Mucosa of descending colon (tissue), 3 donors: ENCODE results near the gene MAP1B. TPM values are rescaled to one million over a fixed set of nuclear protein-coding genes. Genes with fewer than 3 reads are reported as not detected.

Experiments
- ATAC-seq: fragments of 200-7000 bp; cut with Tn5 transposase; one replicate; pipeline ENCODE4 v1.9.1; 2020; ENCODE audit warnings: mild to moderate bottlenecking, moderate library complexity
- DNase-seq, 3 donors: peaks; one replicate each; pipeline ENCODE4 v3.0.0-alpha.2; 2020
- H3K36me3 ChIP-seq: fragments of 200-600 bp; one replicate; pipeline ENCODE4 v1.8.0; 2021; ENCODE audit warnings: low read depth, mild to moderate bottlenecking
- H3K4me1 ChIP-seq: fragments of 200-600 bp; one replicate; pipeline ENCODE4 v1.8.0; 2021; ENCODE audit warnings: low read depth, mild to moderate bottlenecking
- H3K4me3 ChIP-seq: fragments of 200-600 bp; one replicate; pipeline ENCODE4 v1.8.0; 2021; ENCODE audit warnings: mild to moderate bottlenecking
- H3K9me3 ChIP-seq: fragments of 200-600 bp; one replicate; pipeline ENCODE4 v1.8.0; 2021; ENCODE audit warnings: mild to moderate bottlenecking
- intact Hi-C, 2 donors: fragments of 100-400 bp; cut with DNase I in 1 of 2; cut with micrococcal nuclease in 1 of 2; formaldehyde crosslinking; loops; one replicate each; pipeline versions ENCODE4 v1.11.0 to v1.11.1; 2022; cut with DNase I, micrococcal nuclease
- total RNA-seq, 3 donors: library from RNA; stranded (reverse); fragmentation: NEBNext Ultra II Directional in 2 of 3; extraction: Animal tissue kit (Norgen Biotek cat#: 25700) in 2 of 3; gene quantifications; one replicate each; pipeline versions ENCODE4 v1.2.1 to v1.2.4, GENCODE V29; 2021 to 2023
- TF ChIP-seq, protein P1 (sequence below): fragments of 200-600 bp; IDR thresholded peaks from one replicate; pipeline ENCODE4 v1.8.0; 2022; ENCODE audit warnings: antibody characterized with exemption, mild to moderate bottlenecking
- donor health status: DM: no; HTN: no; CAD: no; lungs with moderate emphysema.
- donor health status: DM: no; HTN: no; CAD: no.
- donor health status: DM: no; HTN: yes; CAD: no.

MAP1B gene
- total RNA-seq, 3 donors from 2014 or later: 6.5 to 72.3 (median 20.9) TPM

DNA sequence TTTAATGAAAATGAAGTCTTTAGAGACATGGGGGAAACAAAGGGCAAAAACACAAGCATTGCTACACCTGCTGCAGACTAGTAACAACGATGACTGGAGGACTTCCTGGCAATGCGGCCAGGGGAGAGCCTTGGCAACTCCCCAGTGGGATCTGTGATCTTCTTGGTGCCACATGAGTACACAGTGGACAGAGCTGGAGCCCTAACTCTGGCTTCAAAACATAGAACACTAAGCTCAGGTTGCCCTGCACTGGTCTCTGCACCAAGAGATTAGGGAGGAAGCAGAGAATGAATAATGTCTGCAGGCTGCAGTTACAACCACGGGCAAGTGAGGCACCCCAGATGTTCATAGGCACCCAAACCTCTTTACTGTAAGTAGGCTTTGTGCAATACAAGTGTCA lies 121.7 kb downstream of the MAP1B start:
- Histone ChIP-seq H3K9me3 (no peaks in the 10 kb centered on the region), H3K4me1 (no peaks in the 10 kb centered on the region), H3K36me3 (no peaks in the 10 kb centered on the region), H3K4me3 (no peak overlapping the region)
- intact Hi-C loops: no loop called here
- DNase-seq: no peak
- TF ChIP-seq, protein P1, sequence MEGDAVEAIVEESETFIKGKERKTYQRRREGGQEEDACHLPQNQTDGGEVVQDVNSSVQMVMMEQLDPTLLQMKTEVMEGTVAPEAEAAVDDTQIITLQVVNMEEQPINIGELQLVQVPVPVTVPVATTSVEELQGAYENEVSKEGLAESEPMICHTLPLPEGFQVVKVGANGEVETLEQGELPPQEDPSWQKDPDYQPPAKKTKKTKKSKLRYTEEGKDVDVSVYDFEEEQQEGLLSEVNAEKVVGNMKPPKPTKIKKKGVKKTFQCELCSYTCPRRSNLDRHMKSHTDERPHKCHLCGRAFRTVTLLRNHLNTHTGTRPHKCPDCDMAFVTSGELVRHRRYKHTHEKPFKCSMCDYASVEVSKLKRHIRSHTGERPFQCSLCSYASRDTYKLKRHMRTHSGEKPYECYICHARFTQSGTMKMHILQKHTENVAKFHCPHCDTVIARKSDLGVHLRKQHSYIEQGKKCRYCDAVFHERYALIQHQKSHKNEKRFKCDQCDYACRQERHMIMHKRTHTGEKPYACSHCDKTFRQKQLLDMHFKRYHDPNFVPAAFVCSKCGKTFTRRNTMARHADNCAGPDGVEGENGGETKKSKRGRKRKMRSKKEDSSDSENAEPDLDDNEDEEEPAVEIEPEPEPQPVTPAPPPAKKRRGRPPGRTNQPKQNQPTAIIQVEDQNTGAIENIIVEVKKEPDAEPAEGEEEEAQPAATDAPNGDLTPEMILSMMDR: no peak
- ATAC-seq: no peak

DNA sequence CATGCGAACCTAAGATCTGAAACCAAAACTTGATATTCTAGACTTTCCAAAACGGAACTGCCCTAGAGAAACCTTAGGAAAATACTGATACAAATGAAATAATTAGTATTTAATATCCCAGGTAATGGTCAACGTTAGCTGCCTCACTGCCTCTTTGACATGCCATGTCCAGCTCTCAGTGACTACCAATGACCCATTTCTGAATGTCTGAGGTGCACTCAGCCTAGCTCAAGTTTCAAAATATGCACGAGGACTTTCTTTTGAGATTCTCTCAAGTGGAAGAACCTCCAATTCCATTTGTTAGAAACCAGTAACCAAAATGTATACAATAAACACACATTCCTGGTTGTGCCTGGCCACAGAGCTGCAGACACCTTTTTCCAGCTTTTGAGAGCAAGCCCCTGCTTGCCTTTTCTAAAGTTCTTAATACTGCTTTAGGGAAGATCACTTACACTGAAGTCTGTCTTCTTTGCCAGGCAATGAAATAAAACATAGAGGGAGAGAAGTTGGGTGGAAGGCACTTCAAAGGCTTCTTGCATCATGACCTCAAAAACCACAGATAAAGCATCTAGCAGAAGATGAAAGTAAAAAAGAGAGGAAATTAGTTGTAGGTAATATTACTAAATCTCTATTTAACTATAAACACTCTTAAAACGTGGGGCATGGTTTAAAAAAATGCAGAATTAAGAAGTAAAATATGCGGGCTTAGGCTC lies 124.9 kb downstream of the MAP1B start:
- no peak for DNase-seq
- H3K9me3 ChIP-seq: no peaks in the 10 kb centered on the region
- H3K36me3 ChIP-seq: no peaks in the 10 kb centered on the region
- no peak for ATAC-seq
- intact Hi-C loops: no loop called here
- TF ChIP-seq, protein P1: no peak
- no peak overlapping the region for H3K4me3 ChIP-seq
- no peaks in the 10 kb centered on the region for H3K4me1 ChIP-seq

DNA sequence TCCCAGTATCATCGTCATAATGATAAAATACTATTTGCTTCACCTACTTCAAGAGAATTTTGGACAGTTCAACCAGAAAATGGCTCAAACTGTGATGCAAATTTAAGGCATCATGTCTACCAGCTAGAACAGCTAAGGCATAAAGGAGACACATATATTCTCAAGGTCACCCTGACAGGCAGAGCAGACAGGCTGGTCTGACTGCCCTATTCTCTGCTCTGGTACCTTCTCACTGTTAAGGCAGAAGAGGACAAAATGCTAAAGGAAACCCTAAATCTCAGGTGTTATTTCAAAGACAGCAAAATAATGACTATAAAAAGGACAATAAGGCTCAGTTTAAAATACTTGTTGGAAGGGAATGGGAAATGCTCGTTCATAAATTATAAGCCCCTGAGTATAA lies 125.6 kb downstream of the MAP1B start:
- H3K4me3 ChIP-seq: no peak overlapping the region
- H3K9me3 ChIP-seq: no peaks in the 10 kb centered on the region
- no peaks in the 10 kb centered on the region for H3K36me3 ChIP-seq
- DNase-seq: no peak
- no peaks in the 10 kb centered on the region for H3K4me1 ChIP-seq
- ATAC-seq: no peak
- intact Hi-C loops: no loop called here
- TF ChIP-seq, protein P1: no peak

DNA sequence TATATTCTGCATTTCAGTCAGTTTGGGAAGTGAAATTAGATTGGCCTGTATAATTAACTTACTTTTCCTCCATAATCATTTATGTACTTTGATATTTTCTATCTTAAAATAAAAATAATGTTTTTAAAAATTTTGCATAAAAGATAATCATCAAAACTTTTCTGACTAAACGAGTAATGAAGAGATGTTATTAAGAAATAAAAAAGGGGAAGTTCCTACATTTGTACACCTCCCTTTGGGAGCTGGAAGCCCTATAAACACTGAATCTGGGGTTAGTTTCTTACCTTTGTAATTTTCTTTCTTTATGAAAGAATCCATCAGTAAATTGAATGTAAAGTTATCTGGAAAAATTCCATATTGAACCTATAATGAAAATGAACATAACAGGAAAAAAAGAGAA lies 126.6 kb downstream of the MAP1B start:
- intact Hi-C loops: no loop called here
- Histone ChIP-seq H3K36me3 (no peaks in the 10 kb centered on the region), H3K9me3 (no peaks in the 10 kb centered on the region), H3K4me1 (no peaks in the 10 kb centered on the region), H3K4me3 (no peak overlapping the region)
- no peak for ATAC-seq
- DNase-seq: no peak
- TF ChIP-seq, protein P1: no peak

DNA sequence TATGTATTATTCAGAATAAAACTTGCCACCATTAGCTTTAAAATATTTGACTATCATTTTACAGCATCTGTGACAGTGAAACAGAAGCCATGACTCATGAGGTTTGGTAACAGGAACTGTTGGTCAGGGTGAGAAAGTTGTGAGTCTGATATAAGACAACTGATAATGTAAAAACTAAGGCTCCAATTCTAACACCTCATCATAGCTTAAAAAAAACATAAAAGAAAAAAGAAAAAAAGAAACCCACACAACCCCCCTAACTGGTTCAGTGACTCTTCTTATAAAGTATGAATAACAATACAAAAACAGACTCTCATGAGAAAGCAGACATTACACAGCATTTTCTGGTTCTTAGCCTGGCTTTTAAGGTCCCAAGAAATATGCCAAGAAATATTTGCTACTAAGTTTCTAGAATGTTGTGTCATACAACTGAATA lies 127.0 kb downstream of the MAP1B start:
- no peaks in the 10 kb centered on the region for H3K9me3 ChIP-seq
- ATAC-seq (peak; percentile 65), DNase-seq (no peak)
- intact Hi-C loops: no loop called here
- H3K4me3 ChIP-seq: no peak overlapping the region
- TF ChIP-seq, protein P1: no peak
- H3K4me1 ChIP-seq: no peaks in the 10 kb centered on the region
- H3K36me3 ChIP-seq: no peaks in the 10 kb centered on the region
